Subcutaneous abdominal adipose tissue (tissue), 5 donors: ENCODE measurements around the gene MRPS22.
A peak's percentile ranks its signal among the peaks of the same experiment; 100 is the strongest.

Experiments used
- H3K27ac ChIP-seq: one replicate; pipeline ENCODE4 v1.7.0; 2013; ENCODE audit warnings: low read depth, mild to moderate bottlenecking, inconsistent platforms, low read length, moderate library complexity
- H3K27me3 ChIP-seq, 5 donors: one replicate each; pipeline ENCODE4 v1.7.0; 2013; ENCODE audit warnings: low read length in 5 of 5, inconsistent platforms in 1 of 5; ENCODE audit not compliant: control insufficient read depth in 5 of 5, insufficient read depth in 4 of 5
- H3K36me3 ChIP-seq, 5 donors: one replicate each; pipeline ENCODE4 v1.7.0; 2013; ENCODE audit warnings: low read length in 5 of 5; ENCODE audit not compliant: control insufficient read depth in 5 of 5, insufficient read depth in 5 of 5
- H3K4me1 ChIP-seq, 5 donors: one replicate each; pipeline ENCODE4 v1.7.0; 2013; ENCODE audit warnings: low read length in 5 of 5, mild to moderate bottlenecking in 3 of 5, moderate library complexity in 1 of 5; ENCODE audit not compliant: control insufficient read depth in 5 of 5, insufficient read depth in 5 of 5
- H3K4me3 ChIP-seq, 5 donors: one replicate each; pipeline ENCODE4 v1.7.0; 2013; ENCODE audit warnings: low read length in 5 of 5, low read depth in 1 of 5
- H3K9ac ChIP-seq, 5 donors: one replicate each; pipeline ENCODE4 v1.7.0; 2013; ENCODE audit warnings: low read length in 5 of 5, mild to moderate bottlenecking in 4 of 5, moderate library complexity in 3 of 5
- H3K9me3 ChIP-seq, 5 donors: one replicate each; pipeline ENCODE4 v1.7.0; 2013; ENCODE audit warnings: low read length in 5 of 5; ENCODE audit not compliant: control insufficient read depth in 5 of 5
- donor health status: healthy.
- donor health status: healthy.
- donor health status: healthy.
- donor health status: healthy.
- donor health status: healthy.

MRPS22 gene

DNA sequence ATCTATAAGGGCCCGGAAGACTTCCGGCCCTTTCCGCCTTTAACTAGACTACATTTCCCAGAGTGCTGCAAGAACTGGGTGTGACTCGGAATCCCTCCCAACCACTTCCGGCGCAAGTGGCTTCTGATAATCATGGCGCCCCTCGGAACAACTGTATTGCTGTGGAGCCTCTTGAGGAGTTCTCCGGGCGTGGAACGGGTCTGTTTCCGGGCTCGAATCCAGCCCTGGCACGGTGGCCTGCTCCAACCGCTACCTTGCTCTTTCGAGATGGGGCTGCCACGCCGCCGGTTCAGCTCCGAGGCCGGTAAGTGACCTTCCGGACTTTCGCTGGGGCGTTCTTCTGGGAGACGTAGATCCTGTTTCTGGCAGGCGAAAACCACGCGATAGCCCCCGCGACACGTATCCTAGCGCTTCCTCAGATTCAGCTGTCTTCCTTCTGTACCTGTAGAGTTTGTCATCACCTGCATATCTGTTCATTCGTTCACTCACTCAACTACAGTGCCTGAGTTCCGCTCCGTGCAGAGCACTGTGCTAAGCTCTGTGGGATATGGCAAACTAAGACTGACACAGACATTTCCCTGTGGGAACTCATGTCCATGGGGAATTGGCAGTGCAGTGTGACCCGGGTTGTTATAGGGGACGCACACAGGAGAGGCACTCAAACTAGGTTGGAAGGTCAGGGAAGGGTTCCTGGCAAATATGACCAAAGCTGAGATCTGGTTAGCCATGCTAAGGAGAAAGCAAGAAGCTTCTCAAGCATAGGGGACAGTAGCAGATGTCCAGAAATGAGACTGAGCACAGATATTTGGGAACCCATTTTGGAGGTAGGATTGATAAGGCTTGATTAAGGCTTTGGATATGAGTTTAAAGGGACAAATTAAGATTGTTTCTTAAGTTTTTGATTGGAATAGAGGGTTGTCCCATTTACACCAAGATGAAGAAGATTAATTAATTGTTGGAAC lies at the start of gene MRPS22:
MRPS22 (plus strand) TSS at position 126 of the 962 bp plus-strand sequence; CDS start at position 133, 7 bp downstream.
- H3K4me3 ChIP-seq, result peak within 1 kb of the TSS; percentile 87 to 100 (median 97)
- peak within 1 kb of the TSS; percentile 68 to 99 (median 93) for H3K9ac ChIP-seq
- peak within 1 kb of the TSS; percentile 75 for H3K27ac ChIP-seq
- H3K27me3 ChIP-seq, result peaks cover 0 to 6% (median 3%) of the 10 kb centered on the region in 5 donors
- peaks cover 2 to 22% (median 17%) of the 10 kb centered on the region in 5 donors for H3K4me1 ChIP-seq
- peaks cover 12 to 31% (median 22%) of the 10 kb centered on the region in 5 donors for H3K36me3 ChIP-seq
- H3K9me3 ChIP-seq, result no peaks in the 10 kb centered on the region

DNA sequence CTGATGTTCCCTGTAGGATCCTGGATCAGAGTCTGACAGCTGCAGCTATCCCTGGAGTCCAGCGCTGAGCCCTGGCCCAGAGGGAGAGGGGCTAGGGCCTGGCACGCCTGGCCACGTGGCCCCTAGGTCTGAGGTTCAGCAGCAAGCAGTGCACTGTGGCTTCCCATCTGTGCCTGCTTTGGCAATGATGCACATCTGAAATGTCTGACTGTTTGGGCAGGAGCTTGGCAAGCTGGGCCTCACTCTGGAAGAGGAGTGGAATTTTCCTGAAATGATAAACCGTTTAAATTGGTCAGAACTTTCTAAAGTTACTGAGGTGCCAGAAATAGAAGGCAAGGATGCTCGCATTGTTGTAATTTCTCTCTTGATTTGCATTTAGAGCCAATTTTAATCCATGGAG lies 48.8 kb upstream of the MRPS22 start:
- no peaks in the 10 kb centered on the region for H3K36me3 ChIP-seq
- H3K9ac ChIP-seq, result no peak overlapping the region
- no peaks in the 10 kb centered on the region for H3K9me3 ChIP-seq
- no peak overlapping the region for H3K27ac ChIP-seq
- H3K27me3 ChIP-seq, result no peaks in the 10 kb centered on the region
- H3K4me1 ChIP-seq, result no peaks in the 10 kb centered on the region
- H3K4me3 ChIP-seq, result no peak overlapping the region

DNA sequence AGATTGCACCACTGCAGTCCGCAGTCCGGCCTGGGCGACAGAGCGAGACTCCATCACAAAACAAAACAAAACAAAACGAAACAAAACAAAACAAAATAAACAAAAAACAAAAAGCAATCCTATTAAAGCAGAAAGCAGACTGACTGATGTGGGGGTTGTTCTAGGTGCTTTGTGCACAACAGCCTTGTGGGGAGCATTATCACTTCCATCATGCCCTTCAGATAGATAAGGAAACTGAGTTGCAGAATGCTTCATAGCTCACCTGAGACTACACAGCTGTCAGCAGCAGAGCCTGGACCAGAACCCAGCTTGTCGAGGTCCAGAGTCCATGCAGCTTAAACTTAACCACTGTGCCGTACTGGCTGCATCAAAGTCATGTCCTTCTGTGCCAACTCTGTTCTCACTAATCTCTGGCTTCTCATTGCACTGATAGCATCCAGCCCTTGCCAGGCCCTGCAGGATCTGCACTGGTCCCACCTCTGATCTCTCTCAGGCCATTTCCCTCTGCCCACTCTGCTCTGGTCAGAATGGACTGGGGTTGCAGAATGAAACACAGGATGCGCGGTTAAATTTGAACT lies 47.6 kb upstream of the MRPS22 start:
- H3K36me3 ChIP-seq, result no peaks in the 10 kb centered on the region
- H3K9me3 ChIP-seq, result no peaks in the 10 kb centered on the region
- no peak overlapping the region for H3K4me3 ChIP-seq
- H3K27ac ChIP-seq, result no peak overlapping the region
- no peak overlapping the region for H3K9ac ChIP-seq
- no peaks in the 10 kb centered on the region for H3K4me1 ChIP-seq
- H3K27me3 ChIP-seq, result no peaks in the 10 kb centered on the region

DNA sequence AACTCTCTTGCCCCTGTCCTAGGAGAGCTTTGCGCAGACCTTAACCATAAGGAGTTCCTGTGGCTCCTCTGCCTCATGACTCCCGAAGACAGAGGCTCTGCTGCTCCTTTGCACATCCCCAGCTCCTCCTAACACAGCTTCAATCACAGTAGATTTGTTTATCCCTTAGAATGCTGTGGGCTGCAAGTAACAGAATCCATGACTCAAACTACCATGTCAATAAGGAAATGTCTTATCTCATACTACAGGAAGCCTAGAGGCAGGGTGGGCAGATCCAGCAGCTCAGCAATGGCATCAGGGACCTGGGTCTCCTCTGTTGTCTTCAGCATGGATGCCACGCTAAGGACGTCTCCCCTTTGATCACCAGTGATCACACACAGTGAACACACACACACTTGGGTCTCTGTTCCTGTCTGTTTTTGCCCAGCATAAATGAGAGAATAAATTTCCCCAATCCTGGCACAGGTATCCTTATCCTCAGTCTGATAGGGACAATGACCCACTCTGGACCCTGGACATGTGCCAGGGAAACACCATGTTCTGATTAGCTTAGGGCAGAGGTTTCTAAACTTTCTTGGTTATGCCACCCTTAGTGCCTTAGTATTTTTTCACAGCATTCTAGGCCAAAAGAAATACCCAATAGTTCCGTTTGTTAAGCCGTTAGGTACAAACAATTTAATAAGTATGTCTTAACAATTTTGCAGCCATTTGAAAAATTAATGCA lies 46.1 kb upstream of the MRPS22 start:
- Histone ChIP-seq H3K9ac (no peak overlapping the region), H3K36me3 (no peaks in the 10 kb centered on the region), H3K4me1 (no peaks in the 10 kb centered on the region), H3K27ac (no peak overlapping the region), H3K27me3 (peaks cover 0 to 3% (median 0%) of the 10 kb centered on the region in 5 donors), H3K9me3 (no peaks in the 10 kb centered on the region), H3K4me3 (no peak overlapping the region)

DNA sequence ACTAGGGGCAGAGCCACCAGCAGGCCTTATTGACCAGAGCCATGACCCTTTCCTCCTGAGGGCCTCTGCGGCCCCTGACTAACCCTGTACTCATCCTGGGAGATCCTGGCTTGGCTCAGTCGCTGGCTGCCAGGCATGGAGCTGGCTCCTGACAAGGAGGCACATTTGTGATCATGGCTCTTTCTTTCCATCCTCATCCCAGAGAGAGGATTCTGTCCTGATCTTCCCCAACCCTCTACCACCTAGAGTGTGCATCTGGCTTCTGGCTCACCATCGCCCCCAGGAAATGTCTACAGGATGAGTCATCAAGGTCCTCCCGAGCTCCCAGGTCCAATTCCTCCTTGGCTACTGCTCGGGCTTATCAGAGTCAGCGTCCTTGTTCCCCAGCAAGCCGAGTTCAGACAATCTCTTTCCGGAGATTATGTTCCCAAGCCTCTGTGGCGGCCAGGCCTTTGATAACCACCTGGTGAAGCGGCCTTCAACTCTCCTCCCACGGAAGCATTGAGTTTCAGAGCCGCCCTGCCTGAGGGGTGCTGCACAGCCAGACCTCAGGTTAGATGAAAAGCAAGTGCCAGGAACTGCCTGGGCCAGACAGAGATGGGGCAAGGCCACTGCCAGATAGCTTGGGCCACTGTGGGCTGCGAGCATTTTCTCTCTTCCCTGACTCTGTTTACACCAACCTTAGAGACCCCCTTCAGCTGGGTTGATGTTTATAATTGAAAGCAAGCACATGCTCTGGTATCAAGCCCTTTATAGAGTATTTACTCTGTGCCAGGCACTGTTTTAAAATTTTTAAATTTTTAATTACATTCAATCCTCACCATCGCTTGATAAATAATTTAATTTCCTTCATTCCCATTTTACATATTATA lies 44.3 kb upstream of the MRPS22 start:
- Histone ChIP-seq H3K4me3 (no peak overlapping the region), H3K36me3 (no peaks in the 10 kb centered on the region), H3K4me1 (no peaks in the 10 kb centered on the region), H3K9ac (no peak overlapping the region), H3K9me3 (no peaks in the 10 kb centered on the region), H3K27ac (no peak overlapping the region), H3K27me3 (peaks cover 0 to 3% (median 0%) of the 10 kb centered on the region in 5 donors)

DNA sequence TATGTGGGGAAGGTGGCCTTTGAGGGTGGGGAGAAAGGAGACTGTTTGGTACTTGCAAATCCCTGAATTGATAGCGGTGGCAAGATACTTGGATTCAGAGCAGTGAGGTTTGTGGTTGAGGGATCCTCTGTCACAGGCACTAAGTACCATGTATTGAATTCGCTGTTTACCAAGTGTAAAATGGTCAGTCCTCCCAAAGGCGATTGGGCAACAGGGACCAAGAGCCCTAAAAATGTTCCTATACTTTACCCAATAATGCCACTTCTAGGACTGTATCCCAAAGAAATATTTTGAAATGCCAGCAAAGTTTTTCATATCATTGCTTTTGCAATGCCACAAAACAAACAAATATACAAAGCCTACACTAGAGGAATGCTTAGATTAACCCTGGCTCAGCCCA lies 43.4 kb upstream of the MRPS22 start:
- no peaks in the 10 kb centered on the region for H3K4me1 ChIP-seq
- no peaks in the 10 kb centered on the region for H3K9me3 ChIP-seq
- H3K36me3 ChIP-seq, result no peaks in the 10 kb centered on the region
- no peak overlapping the region for H3K27ac ChIP-seq
- H3K4me3 ChIP-seq, result no peak overlapping the region
- H3K9ac ChIP-seq, result no peak overlapping the region
- peaks cover 0 to 3% (median 0%) of the 10 kb centered on the region in 5 donors for H3K27me3 ChIP-seq

DNA sequence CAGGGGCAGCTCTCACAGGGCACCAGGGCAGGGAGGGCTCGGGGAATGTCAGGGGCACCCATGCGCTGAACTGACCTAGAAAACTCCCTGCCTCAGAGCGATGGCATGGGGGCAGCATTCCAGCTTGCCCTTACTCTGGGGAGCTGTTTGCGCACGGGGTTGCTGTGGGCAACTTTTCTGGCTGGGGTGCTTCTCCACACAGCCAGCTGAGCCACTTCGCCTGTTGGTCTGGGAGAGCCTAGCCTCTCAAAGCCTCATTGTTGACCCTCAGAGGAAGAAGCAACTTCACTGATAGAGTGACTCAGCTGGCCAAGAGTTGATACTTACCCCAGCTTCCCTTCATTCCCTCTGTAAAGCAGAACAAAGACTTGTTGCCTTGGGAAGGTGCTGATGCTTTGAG lies 42.6 kb upstream of the MRPS22 start:
- H3K4me3 ChIP-seq, result no peak overlapping the region
- no peaks in the 10 kb centered on the region for H3K4me1 ChIP-seq
- peaks cover 0 to 3% (median 0%) of the 10 kb centered on the region in 5 donors for H3K27me3 ChIP-seq
- no peak overlapping the region for H3K27ac ChIP-seq
- no peak overlapping the region for H3K9ac ChIP-seq
- no peaks in the 10 kb centered on the region for H3K9me3 ChIP-seq
- H3K36me3 ChIP-seq, result no peaks in the 10 kb centered on the region

DNA sequence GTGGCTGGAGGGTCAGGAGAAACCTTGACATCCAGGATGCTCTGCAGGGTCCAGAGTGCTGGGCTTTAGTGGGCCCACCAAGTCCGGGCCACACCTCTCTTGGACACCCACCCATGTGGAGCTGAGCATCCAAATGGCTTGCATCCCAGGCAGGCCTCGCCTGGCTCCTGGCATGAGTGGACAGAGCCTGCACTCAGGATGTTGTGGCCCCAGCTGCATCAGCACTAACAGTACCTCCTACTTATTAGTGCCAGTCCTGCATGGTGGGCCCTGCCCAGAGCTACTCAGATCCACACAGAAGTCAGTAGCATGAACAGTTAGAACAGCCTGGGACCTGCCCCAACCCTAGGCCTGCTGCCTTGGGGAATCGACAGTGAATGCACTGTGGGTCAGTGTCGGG lies 42.2 kb upstream of the MRPS22 start:
- Histone ChIP-seq H3K36me3 (no peaks in the 10 kb centered on the region), H3K4me1 (no peaks in the 10 kb centered on the region), H3K27me3 (peaks cover 0 to 3% (median 1%) of the 10 kb centered on the region in 5 donors), H3K27ac (no peak overlapping the region), H3K4me3 (no peak overlapping the region), H3K9me3 (no peaks in the 10 kb centered on the region), H3K9ac (no peak overlapping the region)

DNA sequence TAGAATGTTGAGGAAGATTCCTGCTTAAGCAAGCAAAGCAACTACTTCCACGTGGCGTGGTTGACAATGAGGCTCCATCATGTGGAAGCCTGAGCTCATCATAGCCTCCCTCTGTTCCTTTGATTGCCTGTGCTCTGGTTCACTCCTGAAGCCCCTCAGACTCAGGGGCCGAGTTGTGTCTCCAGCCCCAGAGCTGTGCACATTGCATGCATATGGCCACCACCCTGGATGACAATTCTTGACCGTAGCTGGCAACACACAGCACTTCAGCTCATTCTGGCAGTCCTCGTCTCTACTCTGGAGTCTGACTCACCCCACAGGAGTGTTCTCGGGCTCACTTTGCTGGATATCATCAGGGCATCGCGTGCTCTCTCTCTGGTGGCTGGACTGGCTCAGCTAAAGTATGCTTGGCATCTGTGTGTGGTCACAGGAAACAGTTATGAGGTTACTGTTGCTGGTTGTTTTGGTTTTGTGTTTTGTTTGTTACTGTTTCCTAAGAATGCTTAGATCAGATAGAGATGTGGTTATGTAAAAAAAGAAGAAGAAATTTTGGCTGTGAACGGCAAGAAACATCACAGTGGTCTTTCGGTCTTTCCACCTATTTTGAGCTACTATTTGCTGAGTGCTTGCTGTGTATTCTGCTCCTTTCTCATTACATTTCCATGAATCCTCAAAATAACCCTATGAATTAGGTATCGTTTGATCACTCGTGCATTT lies 41.6 kb upstream of the MRPS22 start:
- no peak overlapping the region for H3K27ac ChIP-seq
- H3K36me3 ChIP-seq, result no peaks in the 10 kb centered on the region
- H3K9ac ChIP-seq, result no peak overlapping the region
- H3K4me1 ChIP-seq, result no peaks in the 10 kb centered on the region
- H3K9me3 ChIP-seq, result no peaks in the 10 kb centered on the region
- no peak overlapping the region for H3K4me3 ChIP-seq
- H3K27me3 ChIP-seq, result peaks cover 0 to 3% (median 2%) of the 10 kb centered on the region in 5 donors
